H1 (cell line): Measurements from ENCODE around the gene IL12RB2. TPM values are rescaled to one million over a fixed set of nuclear protein-coding genes. Genes with fewer than 3 reads are reported as not detected.

ENCODE experiments used
- BCL11A ChIP-seq, 2 experiments: IDR thresholded peaks; one replicate each; pipeline ENCODE4 v1.6.1; 2011; ENCODE audit warnings: low read depth in 2 of 2, low read length in 2 of 2, mild to moderate bottlenecking in 2 of 2
- EGR1 ChIP-seq: IDR thresholded peaks from 2 replicates; pipeline ENCODE4 v1.6.1; 2011; ENCODE audit warnings: low read depth, low read length, borderline replicate concordance
- EZH2 ChIP-seq: fragments of 200-600 bp; sonication (generic); IDR thresholded peaks from 2 replicates; pipeline ENCODE4 v1.7.1; 2012; ENCODE audit warnings: low read depth, mild to moderate bottlenecking, moderate library complexity, low read length, inconsistent platforms; ENCODE audit not compliant: severe bottlenecking
- KDM5A ChIP-seq: fragments of 200-600 bp; IDR thresholded peaks from 2 replicates; pipeline ENCODE4 v1.7.1; 2012; ENCODE audit warnings: mild to moderate bottlenecking, low read length, inconsistent platforms, mixed read lengths
- POLR2AphosphoS5 ChIP-seq: IDR thresholded peaks from 2 replicates; pipeline ENCODE4 v1.6.1; 2011; ENCODE audit warnings: low read depth, low read length
- RFX5 ChIP-seq: IDR thresholded peaks from 2 replicates; pipeline ENCODE4 v1.6.1; 2011; ENCODE audit warnings: low read depth, low read length, improper control_type of control experiment, borderline replicate concordance
- SP4 ChIP-seq: IDR thresholded peaks from 2 replicates; pipeline ENCODE4 v1.6.1; 2012; ENCODE audit warnings: low read length, inconsistent platforms
- SRF ChIP-seq: IDR thresholded peaks from 2 replicates; pipeline ENCODE4 v1.6.1; 2011; ENCODE audit warnings: mild to moderate bottlenecking, low read depth, low read length, moderate library complexity
- TCF12 ChIP-seq: IDR thresholded peaks from 2 replicates; pipeline ENCODE4 v1.6.1; 2011; ENCODE audit warnings: low read depth, mild to moderate bottlenecking, low read length
- polyA plus RNA-seq, 7 experiments: library from polyadenylated mRNA; depleted of rRNA in 3 of 7; stranded (reverse) in 5 of 7; unstranded in 2 of 7; fragments of >200 nt in 5 of 7; fragments of 200-250 nt in 2 of 7; gene quantifications; 1 replicate in 5 of 7; 2 replicates in 1 of 7; 4 replicates in 1 of 7; pipeline versions ENCODE4 v1.2.1 to v1.2.3, GENCODE V29; 2011 to 2013; ENCODE audit warnings: missing spikeins in 2 of 7, mixed read lengths in 2 of 7
- total RNA-seq: library from RNA; stranded (reverse); fragmentation: NEBNext Ultra II Directional; extraction: Animal tissue kit (Norgen Biotek cat#: 25700); gene quantifications from 2 replicates; pipeline ENCODE4 v1.2.1, GENCODE V29; 2021
- TF ChIP-seq, protein P1 (sequence below): fragments of 300-600 bp; sonication (generic); IDR thresholded peaks from 2 replicates; pipeline ENCODE4 v1.7.1; 2012; ENCODE audit warnings: low read length, moderate library complexity, mild to moderate bottlenecking, inconsistent platforms; ENCODE audit not compliant: insufficient replicate concordance
- TF ChIP-seq, protein P2 (sequence below): IDR thresholded peaks from 2 replicates; pipeline ENCODE4 v1.6.1; 2011; ENCODE audit warnings: low read length, improper control_type of control experiment

The IL12RB2 gene
- total and polyA plus RNA-seq, 2 of the 8 experiments (the other 6 are each of a cell fraction or from before 2014, with no cell fraction given): 1.4 TPM

DNA sequence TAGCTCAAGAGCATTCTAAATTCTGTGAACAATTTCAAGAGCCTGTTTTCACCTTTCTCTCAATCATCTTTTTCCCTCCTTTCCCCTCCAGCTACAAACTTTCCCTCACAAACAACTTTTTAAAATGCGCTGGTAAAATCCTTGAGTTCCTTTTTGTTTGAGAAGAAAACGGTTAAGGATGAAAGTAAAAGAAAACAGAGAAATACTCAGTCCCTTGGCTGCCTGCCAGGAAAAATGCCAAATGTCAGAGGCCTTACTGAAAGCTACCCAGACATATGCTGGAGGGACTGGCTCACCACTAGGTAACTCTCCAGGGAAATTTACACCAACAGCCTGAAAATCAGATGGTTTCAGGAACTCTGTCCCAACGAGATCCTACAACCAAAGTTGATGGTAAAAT lies 133.5 kb downstream of the IL12RB2 start (continued):
- TF ChIP-seq, protein P1, sequence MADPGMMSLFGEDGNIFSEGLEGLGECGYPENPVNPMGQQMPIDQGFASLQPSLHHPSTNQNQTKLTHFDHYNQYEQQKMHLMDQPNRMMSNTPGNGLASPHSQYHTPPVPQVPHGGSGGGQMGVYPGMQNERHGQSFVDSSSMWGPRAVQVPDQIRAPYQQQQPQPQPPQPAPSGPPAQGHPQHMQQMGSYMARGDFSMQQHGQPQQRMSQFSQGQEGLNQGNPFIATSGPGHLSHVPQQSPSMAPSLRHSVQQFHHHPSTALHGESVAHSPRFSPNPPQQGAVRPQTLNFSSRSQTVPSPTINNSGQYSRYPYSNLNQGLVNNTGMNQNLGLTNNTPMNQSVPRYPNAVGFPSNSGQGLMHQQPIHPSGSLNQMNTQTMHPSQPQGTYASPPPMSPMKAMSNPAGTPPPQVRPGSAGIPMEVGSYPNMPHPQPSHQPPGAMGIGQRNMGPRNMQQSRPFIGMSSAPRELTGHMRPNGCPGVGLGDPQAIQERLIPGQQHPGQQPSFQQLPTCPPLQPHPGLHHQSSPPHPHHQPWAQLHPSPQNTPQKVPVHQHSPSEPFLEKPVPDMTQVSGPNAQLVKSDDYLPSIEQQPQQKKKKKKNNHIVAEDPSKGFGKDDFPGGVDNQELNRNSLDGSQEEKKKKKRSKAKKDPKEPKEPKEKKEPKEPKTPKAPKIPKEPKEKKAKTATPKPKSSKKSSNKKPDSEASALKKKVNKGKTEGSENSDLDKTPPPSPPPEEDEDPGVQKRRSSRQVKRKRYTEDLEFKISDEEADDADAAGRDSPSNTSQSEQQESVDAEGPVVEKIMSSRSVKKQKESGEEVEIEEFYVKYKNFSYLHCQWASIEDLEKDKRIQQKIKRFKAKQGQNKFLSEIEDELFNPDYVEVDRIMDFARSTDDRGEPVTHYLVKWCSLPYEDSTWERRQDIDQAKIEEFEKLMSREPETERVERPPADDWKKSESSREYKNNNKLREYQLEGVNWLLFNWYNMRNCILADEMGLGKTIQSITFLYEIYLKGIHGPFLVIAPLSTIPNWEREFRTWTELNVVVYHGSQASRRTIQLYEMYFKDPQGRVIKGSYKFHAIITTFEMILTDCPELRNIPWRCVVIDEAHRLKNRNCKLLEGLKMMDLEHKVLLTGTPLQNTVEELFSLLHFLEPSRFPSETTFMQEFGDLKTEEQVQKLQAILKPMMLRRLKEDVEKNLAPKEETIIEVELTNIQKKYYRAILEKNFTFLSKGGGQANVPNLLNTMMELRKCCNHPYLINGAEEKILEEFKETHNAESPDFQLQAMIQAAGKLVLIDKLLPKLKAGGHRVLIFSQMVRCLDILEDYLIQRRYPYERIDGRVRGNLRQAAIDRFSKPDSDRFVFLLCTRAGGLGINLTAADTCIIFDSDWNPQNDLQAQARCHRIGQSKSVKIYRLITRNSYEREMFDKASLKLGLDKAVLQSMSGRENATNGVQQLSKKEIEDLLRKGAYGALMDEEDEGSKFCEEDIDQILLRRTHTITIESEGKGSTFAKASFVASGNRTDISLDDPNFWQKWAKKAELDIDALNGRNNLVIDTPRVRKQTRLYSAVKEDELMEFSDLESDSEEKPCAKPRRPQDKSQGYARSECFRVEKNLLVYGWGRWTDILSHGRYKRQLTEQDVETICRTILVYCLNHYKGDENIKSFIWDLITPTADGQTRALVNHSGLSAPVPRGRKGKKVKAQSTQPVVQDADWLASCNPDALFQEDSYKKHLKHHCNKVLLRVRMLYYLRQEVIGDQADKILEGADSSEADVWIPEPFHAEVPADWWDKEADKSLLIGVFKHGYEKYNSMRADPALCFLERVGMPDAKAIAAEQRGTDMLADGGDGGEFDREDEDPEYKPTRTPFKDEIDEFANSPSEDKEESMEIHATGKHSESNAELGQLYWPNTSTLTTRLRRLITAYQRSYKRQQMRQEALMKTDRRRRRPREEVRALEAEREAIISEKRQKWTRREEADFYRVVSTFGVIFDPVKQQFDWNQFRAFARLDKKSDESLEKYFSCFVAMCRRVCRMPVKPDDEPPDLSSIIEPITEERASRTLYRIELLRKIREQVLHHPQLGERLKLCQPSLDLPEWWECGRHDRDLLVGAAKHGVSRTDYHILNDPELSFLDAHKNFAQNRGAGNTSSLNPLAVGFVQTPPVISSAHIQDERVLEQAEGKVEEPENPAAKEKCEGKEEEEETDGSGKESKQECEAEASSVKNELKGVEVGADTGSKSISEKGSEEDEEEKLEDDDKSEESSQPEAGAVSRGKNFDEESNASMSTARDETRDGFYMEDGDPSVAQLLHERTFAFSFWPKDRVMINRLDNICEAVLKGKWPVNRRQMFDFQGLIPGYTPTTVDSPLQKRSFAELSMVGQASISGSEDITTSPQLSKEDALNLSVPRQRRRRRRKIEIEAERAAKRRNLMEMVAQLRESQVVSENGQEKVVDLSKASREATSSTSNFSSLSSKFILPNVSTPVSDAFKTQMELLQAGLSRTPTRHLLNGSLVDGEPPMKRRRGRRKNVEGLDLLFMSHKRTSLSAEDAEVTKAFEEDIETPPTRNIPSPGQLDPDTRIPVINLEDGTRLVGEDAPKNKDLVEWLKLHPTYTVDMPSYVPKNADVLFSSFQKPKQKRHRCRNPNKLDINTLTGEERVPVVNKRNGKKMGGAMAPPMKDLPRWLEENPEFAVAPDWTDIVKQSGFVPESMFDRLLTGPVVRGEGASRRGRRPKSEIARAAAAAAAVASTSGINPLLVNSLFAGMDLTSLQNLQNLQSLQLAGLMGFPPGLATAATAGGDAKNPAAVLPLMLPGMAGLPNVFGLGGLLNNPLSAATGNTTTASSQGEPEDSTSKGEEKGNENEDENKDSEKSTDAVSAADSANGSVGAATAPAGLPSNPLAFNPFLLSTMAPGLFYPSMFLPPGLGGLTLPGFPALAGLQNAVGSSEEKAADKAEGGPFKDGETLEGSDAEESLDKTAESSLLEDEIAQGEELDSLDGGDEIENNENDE: no peak
- no peak for TF ChIP-seq SRF
- TF ChIP-seq TCF12: no peak
- TF ChIP-seq RFX5: no peak
- TF ChIP-seq SP4: no peak
- TF ChIP-seq BCL11A (IDR thresholded peaks at IDR 0.05; ENCODE audit: low read depth in 2 of 2, low read length in 2 of 2): no peak
- no peak for TF ChIP-seq EGR1
- TF ChIP-seq POLR2AphosphoS5: no peak
- TF ChIP-seq, protein P2, sequence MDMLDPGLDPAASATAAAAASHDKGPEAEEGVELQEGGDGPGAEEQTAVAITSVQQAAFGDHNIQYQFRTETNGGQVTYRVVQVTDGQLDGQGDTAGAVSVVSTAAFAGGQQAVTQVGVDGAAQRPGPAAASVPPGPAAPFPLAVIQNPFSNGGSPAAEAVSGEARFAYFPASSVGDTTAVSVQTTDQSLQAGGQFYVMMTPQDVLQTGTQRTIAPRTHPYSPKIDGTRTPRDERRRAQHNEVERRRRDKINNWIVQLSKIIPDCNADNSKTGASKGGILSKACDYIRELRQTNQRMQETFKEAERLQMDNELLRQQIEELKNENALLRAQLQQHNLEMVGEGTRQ: no peak
- no peak for TF ChIP-seq EZH2
- no peak for TF ChIP-seq KDM5A
